H1 (cell line): ENCODE measurements around the gene SLMAP. TPM values are rescaled to one million over a fixed set of nuclear protein-coding genes. Genes with fewer than 3 reads are reported as not detected.

ENCODE experiments used
- CTCF ChIA-PET: fragments of 300-600 bp; sonication (Branson Sonifier 250); formaldehyde crosslinking; loops from one replicate; lab custom pipeline; 2021; ENCODE audit not compliant: partially characterized antibody; lab: Charles Lee
- POLR2A ChIA-PET: fragments of 300-600 bp; sonication (Branson Sonifier 250); formaldehyde crosslinking; loops from one replicate; lab custom pipeline; 2021; ENCODE audit warnings: inconsistent platforms; ENCODE audit not compliant: partially characterized antibody; lab: Charles Lee
- DNase-seq, 2 experiments: peaks; one replicate each; pipeline versions ENCODE4 v3.0.0 to v3.0.0-alpha.2; 2010 to 2022; ENCODE audit warnings: low spot score in 2 of 2, low read depth in 1 of 2, mixed read lengths in 1 of 2
- FAIRE-seq: peaks from 2 replicates; lab custom pipeline; 2011; peaks lifted over from hg19 to GRCh38; lab: Jason Lieb, UNC
- H2AFZ ChIP-seq: 2 replicates; pipeline ENCODE4 v1.8.1; 2012; ENCODE audit warnings: low read length, inconsistent platforms
- H2AK5ac ChIP-seq: 2 replicates; pipeline ENCODE4 v1.6.1; 2013; ENCODE audit warnings: low read depth, low read length
- H2BK120ac ChIP-seq: replicated peaks from 2 replicates; pipeline ENCODE3; 2013; ENCODE audit warnings: low read depth, low read length, inconsistent platforms
- H2BK12ac ChIP-seq: 2 replicates; pipeline ENCODE4 v1.6.1; 2013; ENCODE audit warnings: low read depth, low read length
- H2BK15ac ChIP-seq: 2 replicates; pipeline ENCODE4 v1.6.1; 2013; ENCODE audit warnings: low read length
- H2BK20ac ChIP-seq: 2 replicates; pipeline ENCODE4 v1.6.1; 2013; ENCODE audit warnings: low read length
- H2BK5ac ChIP-seq: 2 replicates; pipeline ENCODE4 v1.6.1; 2013; ENCODE audit warnings: low read depth, low read length
- H3K14ac ChIP-seq: 2 replicates; pipeline ENCODE4 v1.6.1; 2013; ENCODE audit warnings: inconsistent platforms; ENCODE audit not compliant: insufficient read length
- H3K18ac ChIP-seq: 2 replicates; pipeline ENCODE4 v1.6.1; 2013; ENCODE audit warnings: low read length; ENCODE audit errors: extremely low read depth
- H3K23ac ChIP-seq: 2 replicates; pipeline ENCODE4 v1.6.1; 2013; ENCODE audit warnings: inconsistent platforms; ENCODE audit not compliant: insufficient read length
- H3K23me2 ChIP-seq: 2 replicates; pipeline ENCODE4 v1.6.1; 2013; ENCODE audit warnings: low read depth, low read length
- H3K27ac ChIP-seq: 2 replicates; pipeline ENCODE4 v1.6.1; 2011; ENCODE audit warnings: low read depth, low read length, inconsistent platforms
- H3K27me3 ChIP-seq, 4 experiments: replicated peaks in 1 of 4; 1 replicate in 1 of 4; 2 replicates in 3 of 4; pipeline versions ENCODE4 v1.6.1 to v1.8.1; 2011 to 2013; ENCODE audit warnings: low read length in 3 of 4, mild to moderate bottlenecking in 3 of 4, inconsistent platforms in 2 of 4, mixed read lengths in 2 of 4, moderate library complexity in 1 of 4; ENCODE audit not compliant: control insufficient read depth in 3 of 4, insufficient read depth in 3 of 4; ENCODE audit errors: extremely low read depth in 1 of 4
- H3K36me3 ChIP-seq, 4 experiments: 2 replicates each; pipeline versions ENCODE4 v1.6.1 to v1.8.1; 2011 to 2013; ENCODE audit warnings: mild to moderate bottlenecking in 4 of 4, low read length in 3 of 4, moderate library complexity in 2 of 4, control low read depth in 1 of 4, inconsistent platforms in 1 of 4; ENCODE audit not compliant: insufficient read depth in 4 of 4, control insufficient read depth in 2 of 4
- H3K4ac ChIP-seq: replicated peaks from 2 replicates; pipeline ENCODE3; 2013; ENCODE audit warnings: low read length, low read depth, mixed read lengths, inconsistent platforms; ENCODE audit not compliant: insufficient read length
- H3K4me1 ChIP-seq, 4 experiments: replicated peaks in 1 of 4; 1 replicate in 1 of 4; 2 replicates in 3 of 4; pipeline versions ENCODE4 v1.6.1 to v1.8.1; 2011 to 2013; ENCODE audit warnings: low read length in 3 of 4, inconsistent platforms in 2 of 4, mixed read lengths in 1 of 4; ENCODE audit not compliant: insufficient read depth in 4 of 4, control insufficient read depth in 3 of 4
- H3K4me2 ChIP-seq, 2 experiments: 2 replicates each; pipeline versions ENCODE4 v1.6.1 to v1.8.1; 2011 to 2013; ENCODE audit warnings: low read depth in 2 of 2, low read length in 2 of 2, control low read depth in 1 of 2, inconsistent platforms in 1 of 2, mild to moderate bottlenecking in 1 of 2; ENCODE audit not compliant: insufficient read depth in 1 of 2
- H3K4me3 ChIP-seq, 4 experiments: fragments of 200-600, 300-600 bp in 1 of 4; sonication (generic), shearing (Covaris generic), sonication (Bioruptor Twin) in 1 of 4; 2 replicates each; pipeline versions ENCODE4 v1.5.1 to v1.8.1; 2011 to 2016; ENCODE audit warnings: low read length in 4 of 4, low read depth in 3 of 4, control low read depth in 2 of 4, inconsistent platforms in 2 of 4, mild to moderate bottlenecking in 2 of 4, mixed read lengths in 1 of 4, moderate library complexity in 1 of 4; ENCODE audit not compliant: insufficient read depth in 2 of 4; ENCODE audit errors: extremely low read depth in 1 of 4
- H3K56ac ChIP-seq: replicated peaks from 2 replicates; pipeline ENCODE3; 2013; ENCODE audit warnings: low read depth, mild to moderate bottlenecking, mixed read lengths, low read length, inconsistent platforms; ENCODE audit not compliant: insufficient read length
- H3K79me1 ChIP-seq: 2 replicates; pipeline ENCODE4 v1.6.1; 2013; ENCODE audit warnings: low read depth, low read length, control low read depth
- H3K79me2 ChIP-seq, 2 experiments: 2 replicates each; pipeline versions ENCODE4 v1.6.1 to v1.8.1; 2012 to 2013; ENCODE audit warnings: low read length in 2 of 2, mild to moderate bottlenecking in 2 of 2, inconsistent platforms in 1 of 2; ENCODE audit not compliant: insufficient read depth in 2 of 2, control insufficient read depth in 1 of 2
- H3K9ac ChIP-seq, 4 experiments: replicated peaks in 1 of 4; 1 replicate in 1 of 4; 2 replicates in 3 of 4; pipeline versions ENCODE4 v1.6.1 to v1.8.1; 2011 to 2013; ENCODE audit warnings: low read depth in 3 of 4, low read length in 3 of 4, control low read depth in 2 of 4, mild to moderate bottlenecking in 2 of 4, moderate library complexity in 2 of 4, inconsistent platforms in 1 of 4; ENCODE audit errors: extremely low read depth in 1 of 4
- H3K9me3 ChIP-seq, 2 experiments: 2 replicates each; pipeline versions ENCODE4 v1.6.1 to v1.8.1; 2012 to 2013; ENCODE audit warnings: mild to moderate bottlenecking in 2 of 2, moderate library complexity in 2 of 2, control low read depth in 1 of 2, inconsistent platforms in 1 of 2, low read depth in 1 of 2, low read length in 1 of 2, mixed read lengths in 1 of 2; ENCODE audit not compliant: insufficient read depth in 2 of 2
- H4K20me1 ChIP-seq, 2 experiments: replicated peaks in 1 of 2; 2 replicates each; pipeline versions ENCODE3 to v1.8.1; 2011 to 2013; ENCODE audit warnings: inconsistent platforms in 2 of 2, low read length in 2 of 2, mild to moderate bottlenecking in 1 of 2; ENCODE audit not compliant: insufficient read depth in 2 of 2, control insufficient read depth in 1 of 2
- H4K5ac ChIP-seq: 2 replicates; pipeline ENCODE4 v1.6.1; 2013; ENCODE audit warnings: low read length, low read depth, mixed read lengths, inconsistent platforms; ENCODE audit not compliant: insufficient read length
- H4K8ac ChIP-seq: 2 replicates; pipeline ENCODE4 v1.8.0; 2013; ENCODE audit warnings: mild to moderate bottlenecking, moderate library complexity, low read length, inconsistent platforms; ENCODE audit not compliant: insufficient read depth; ENCODE audit errors: extremely low read depth
- H4K91ac ChIP-seq: replicated peaks from 2 replicates; pipeline ENCODE3; 2013; ENCODE audit warnings: low read length, mixed read lengths, inconsistent platforms; ENCODE audit not compliant: insufficient read length
- BCL11A ChIP-seq, 2 experiments: IDR thresholded peaks; one replicate each; pipeline ENCODE4 v1.6.1; 2011; ENCODE audit warnings: low read depth in 2 of 2, low read length in 2 of 2, mild to moderate bottlenecking in 2 of 2
- CBX8 ChIP-seq: fragments of 300-800, 300-1000 bp; sonication (generic); IDR thresholded peaks from 2 replicates; pipeline ENCODE4 v1.7.1; 2016; ENCODE audit warnings: low read depth, low read length, borderline replicate concordance
- FOSL1 ChIP-seq: IDR thresholded peaks from 2 replicates; pipeline ENCODE4 v1.6.1; 2011; ENCODE audit warnings: mild to moderate bottlenecking, low read depth, low read length, moderate library complexity; ENCODE audit not compliant: insufficient read depth
- GABPA ChIP-seq: IDR thresholded peaks from 2 replicates; pipeline ENCODE4 v1.6.1; 2011; ENCODE audit warnings: mild to moderate bottlenecking, low read length, moderate library complexity, borderline replicate concordance; ENCODE audit not compliant: insufficient read depth
- JUN ChIP-seq: IDR thresholded peaks from 2 replicates; pipeline ENCODE4 v1.6.1; 2011; ENCODE audit warnings: low read depth, mild to moderate bottlenecking, improper control_type of control experiment, low read length
- JUND ChIP-seq: IDR thresholded peaks from 2 replicates; pipeline ENCODE4 v1.6.1; 2011; ENCODE audit warnings: mild to moderate bottlenecking, improper control_type of control experiment, low read length
- NANOG ChIP-seq: IDR thresholded peaks from 2 replicates; pipeline ENCODE4 v1.6.1; 2011; ENCODE audit warnings: low read length, low read depth, mild to moderate bottlenecking, inconsistent platforms; ENCODE audit not compliant: insufficient read depth, poor library complexity, severe bottlenecking
- RAD21 ChIP-seq, 2 experiments: IDR thresholded peaks in 1 of 2; conservative IDR thresholded peaks in 1 of 2; 2 replicates each; pipeline ENCODE4 v1.6.1; 2011; ENCODE audit warnings: low read depth in 2 of 2, low read length in 2 of 2, improper control_type of control experiment in 1 of 2, inconsistent platforms in 1 of 2, mild to moderate bottlenecking in 1 of 2, moderate library complexity in 1 of 2
- SIRT6 ChIP-seq: IDR thresholded peaks from one replicate; pipeline ENCODE4 v1.7.1; 2012; ENCODE audit warnings: low read length, inconsistent platforms
- TBP ChIP-seq: IDR thresholded peaks from 2 replicates; pipeline ENCODE4 v1.6.1; 2011; ENCODE audit warnings: low read depth, low read length, improper control_type of control experiment
- WGBS, 2 experiments: shearing (Covaris generic) in 1 of 2; methylation state at CpG; one replicate each; pipeline versions ENCODE4 v1.1.6 to v1.1.7; 2013 to 2015; ENCODE audit warnings: low lambda C conversion rate in 2 of 2, mixed read lengths in 2 of 2, inconsistent platforms in 1 of 2, low coverage in 1 of 2, missing lambda C conversion rate in 1 of 2; ENCODE audit not compliant: insufficient replicate concordance in 2 of 2, insufficient coverage in 1 of 2, insufficient read length in 1 of 2; ENCODE audit errors: extremely low coverage in 1 of 2, missing lambda C conversion rate in 1 of 2; 5-methylcytosine and 5-hydroxymethylcytosine counted together
- polyA plus RNA-seq, 7 experiments: library from polyadenylated mRNA; depleted of rRNA in 3 of 7; stranded (reverse) in 5 of 7; unstranded in 2 of 7; fragments of >200 nt in 5 of 7; fragments of 200-250 nt in 2 of 7; gene quantifications; 1 replicate in 5 of 7; 2 replicates in 1 of 7; 4 replicates in 1 of 7; pipeline versions ENCODE4 v1.2.1 to v1.2.3, GENCODE V29; 2011 to 2013; ENCODE audit warnings: missing spikeins in 2 of 7, mixed read lengths in 2 of 7
- total RNA-seq: library from RNA; stranded (reverse); fragmentation: NEBNext Ultra II Directional; extraction: Animal tissue kit (Norgen Biotek cat#: 25700); gene quantifications from 2 replicates; pipeline ENCODE4 v1.2.1, GENCODE V29; 2021

SLMAP gene
- total and polyA plus RNA-seq, 2 of the 8 experiments (the other 6 are each of a cell fraction or from before 2014, with no cell fraction given) = 13.6 to 70.4 TPM

- POLR2A ChIA-PET = interaction anchor here (1.5 kb wide), 1 partner anchor 28 kb away, joined by 3 read pairs; the partner anchor contains the start of gene SLMAP
- TF ChIP-seq SIRT6 (no peak), RAD21 (IDR thresholded peaks at IDR 0.05 in 1 of 2, conservative IDR thresholded peaks at IDR 0.05 in 1 of 2; ENCODE audit: low read depth in 2 of 2, low read length in 2 of 2) (no peak), TBP (no peak), GABPA (no peak), JUN (no peak), CBX8 (no peak), NANOG (no peak), BCL11A (IDR thresholded peaks at IDR 0.05; ENCODE audit: low read depth in 2 of 2, low read length in 2 of 2) (no peak), FOSL1 (no peak), JUND (no peak)
These were observed 28.1 kb downstream of the SLMAP start for GRCh38 chr3:57784089-57784735.

More at GRCh38 chr3:57784089-57784735, 28.1 kb downstream of the SLMAP start:
- Histone ChIP-seq H3K18ac (no peak overlapping the region), H3K9ac (no peak overlapping the region), H3K14ac (no peak overlapping the region), H3K4ac (no peak overlapping the region), H3K79me2 (peaks cover 3 to 83% of the 10 kb centered on the region in 2 experiments; a peak in 3 of 4 replicates), H2AFZ (no peak overlapping the region), H3K36me3 (no peaks in the 10 kb centered on the region), H4K91ac (no peak overlapping the region), H4K20me1 (peaks cover 3% of the 10 kb centered on the region in 2 experiments), H2BK120ac (no peak overlapping the region), H3K23me2 (no peaks in the 10 kb centered on the region), H3K9me3 (no peaks in the 10 kb centered on the region), H2AK5ac (no peak overlapping the region), H2BK20ac (no peak overlapping the region), H3K4me3 (no peak overlapping the region), H2BK12ac (no peak overlapping the region), H3K4me2 (no peak overlapping the region), H2BK5ac (no peak overlapping the region), H3K4me1 (peaks cover 0 to 9% (median 3%) of the 10 kb centered on the region in 4 experiments; a peak in 4 of 7 replicates), H4K5ac (no peak overlapping the region), H3K27me3 (no peaks in the 10 kb centered on the region), H3K56ac (no peak overlapping the region), H4K8ac (no peak overlapping the region), H3K23ac (no peak overlapping the region), H3K27ac (no peak overlapping the region), H3K79me1 (no peaks in the 10 kb centered on the region; the same call in 1 of the 2 replicates), H2BK15ac (no peak overlapping the region)
- FAIRE-seq (no peak), DNase-seq (no peak)
- WGBS, 2 experiments = 67% methylated on average over 1 of the region's 1 CpG; no CpG with 5 or more reads in 1 of the 2 experiments
- CTCF ChIA-PET = interaction anchor here (1.1 to 1.2 kb wide), 2 partner anchors 9 to 14 kb away, joined by 4 read pairs; no protein-coding TSS in a partner anchor
